Kidney (tissue), 14 donors: ENCODE data around the gene DUXB. TPM values are rescaled to one million over a fixed set of nuclear protein-coding genes. Genes with fewer than 3 reads are reported as not detected.

ENCODE experiments used
- DNase-seq, 5 donors: peaks; one replicate each; pipeline ENCODE4 v3.0.0-alpha.2; 2013 to 2020
- FAIRE-seq: peaks from 2 replicates; lab custom pipeline; 2012; peaks lifted over from hg19 to GRCh38; lab: Jason Lieb, UNC
- H3K27ac ChIP-seq, 2 donors: one replicate each; pipeline ENCODE4 v1.7.0; 2013; ENCODE audit warnings: low read depth in 2 of 2, low read length in 2 of 2, inconsistent platforms in 1 of 2
- H3K27me3 ChIP-seq: one replicate; pipeline ENCODE4 v1.7.1; 2013; ENCODE audit warnings: low read length, inconsistent platforms; ENCODE audit not compliant: control insufficient read depth, insufficient read depth
- H3K36me3 ChIP-seq, 3 donors: one replicate each; pipeline versions ENCODE4 v1.7.0 to v1.7.1; 2013; ENCODE audit warnings: low read length in 3 of 3, control low read depth in 1 of 3, inconsistent platforms in 1 of 3; ENCODE audit not compliant: insufficient read depth in 3 of 3, control insufficient read depth in 2 of 3
- H3K4me1 ChIP-seq, 3 donors: one replicate each; pipeline versions ENCODE4 v1.7.0 to v1.7.1; 2013; ENCODE audit warnings: low read length in 3 of 3, inconsistent platforms in 1 of 3, low read depth in 1 of 3; ENCODE audit not compliant: control insufficient read depth in 2 of 3, insufficient read depth in 2 of 3
- H3K4me3 ChIP-seq, 3 donors: one replicate each; pipeline versions ENCODE4 v1.7.0 to v1.8.1; 2013; ENCODE audit warnings: low read length in 3 of 3, control low read depth in 1 of 3, inconsistent platforms in 1 of 3
- H3K9ac ChIP-seq, 3 donors: one replicate each; pipeline versions ENCODE4 v1.7.0 to v1.7.1; 2013; ENCODE audit warnings: low read length in 3 of 3, control low read depth in 1 of 3, inconsistent platforms in 1 of 3
- H3K9me3 ChIP-seq, 3 donors: one replicate each; pipeline versions ENCODE4 v1.7.0 to v1.7.1; 2013; ENCODE audit warnings: low read length in 3 of 3, control low read depth in 1 of 3, inconsistent platforms in 1 of 3; ENCODE audit not compliant: control insufficient read depth in 2 of 3, insufficient read depth in 1 of 3
- intact Hi-C: fragments of 100-400 bp; cut with DNase I; formaldehyde crosslinking; loops from one replicate; pipeline ENCODE4 v1.11.1; 2022
- polyA plus RNA-seq: library from polyadenylated mRNA; stranded (reverse); fragments of 350-450 nt; fragmentation: Illumina TruSeq; extraction: RNeasy Lipid Tissue Mini Kit (QIAGEN cat#74804); gene quantifications from one replicate; pipeline ENCODE4 v1.2.3, GENCODE V29; 2014; ENCODE audit warnings: low read depth, low replicate concordance; ENCODE audit not compliant: insufficient read depth
- total RNA-seq: library from RNA; stranded (reverse); fragmentation: NEBNext Ultra II Directional; extraction: Animal tissue kit (Norgen Biotek cat#: 25700); gene quantifications from one replicate; pipeline ENCODE4 v1.2.1, GENCODE V29; 2021
- TF ChIP-seq, protein P1 (sequence below): IDR thresholded peaks from 3 replicates; pipeline ENCODE4 v1.5.1; 2012; ENCODE audit warnings: mild to moderate bottlenecking, moderate library complexity, borderline replicate concordance; ENCODE audit not compliant: insufficient read depth; ENCODE audit errors: extremely low read depth
- donor health status: control.
- donor health status: control.
- donor health status: control.
- donor health status: control.
- donor health status: control.
- donor health status: DM: yes; HTN: yes; CAD: no.
- donor health status: Normal renal cell carcinoma (clear cell type).

The DUXB gene
- total and polyA plus RNA-seq, 2 donors from 2014 or later, result not detected

- no peaks in the 10 kb centered on the region for H3K4me1 ChIP-seq
- TF ChIP-seq, protein P1, sequence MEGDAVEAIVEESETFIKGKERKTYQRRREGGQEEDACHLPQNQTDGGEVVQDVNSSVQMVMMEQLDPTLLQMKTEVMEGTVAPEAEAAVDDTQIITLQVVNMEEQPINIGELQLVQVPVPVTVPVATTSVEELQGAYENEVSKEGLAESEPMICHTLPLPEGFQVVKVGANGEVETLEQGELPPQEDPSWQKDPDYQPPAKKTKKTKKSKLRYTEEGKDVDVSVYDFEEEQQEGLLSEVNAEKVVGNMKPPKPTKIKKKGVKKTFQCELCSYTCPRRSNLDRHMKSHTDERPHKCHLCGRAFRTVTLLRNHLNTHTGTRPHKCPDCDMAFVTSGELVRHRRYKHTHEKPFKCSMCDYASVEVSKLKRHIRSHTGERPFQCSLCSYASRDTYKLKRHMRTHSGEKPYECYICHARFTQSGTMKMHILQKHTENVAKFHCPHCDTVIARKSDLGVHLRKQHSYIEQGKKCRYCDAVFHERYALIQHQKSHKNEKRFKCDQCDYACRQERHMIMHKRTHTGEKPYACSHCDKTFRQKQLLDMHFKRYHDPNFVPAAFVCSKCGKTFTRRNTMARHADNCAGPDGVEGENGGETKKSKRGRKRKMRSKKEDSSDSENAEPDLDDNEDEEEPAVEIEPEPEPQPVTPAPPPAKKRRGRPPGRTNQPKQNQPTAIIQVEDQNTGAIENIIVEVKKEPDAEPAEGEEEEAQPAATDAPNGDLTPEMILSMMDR, result no peak
- no peaks in the 10 kb centered on the region for H3K36me3 ChIP-seq
- H3K9ac ChIP-seq, result no peak overlapping the region
- intact Hi-C loops, result no loop called here
- H3K27me3 ChIP-seq, result no peaks in the 10 kb centered on the region
- no peak for DNase-seq
- H3K4me3 ChIP-seq, result no peak overlapping the region
- H3K27ac ChIP-seq, result no peak overlapping the region
- no peaks in the 10 kb centered on the region for H3K9me3 ChIP-seq
- FAIRE-seq, result no peak
These were observed 3.7 kb downstream of the DUXB start for GRCh38 chr16:75697571-75697970.

DNA sequence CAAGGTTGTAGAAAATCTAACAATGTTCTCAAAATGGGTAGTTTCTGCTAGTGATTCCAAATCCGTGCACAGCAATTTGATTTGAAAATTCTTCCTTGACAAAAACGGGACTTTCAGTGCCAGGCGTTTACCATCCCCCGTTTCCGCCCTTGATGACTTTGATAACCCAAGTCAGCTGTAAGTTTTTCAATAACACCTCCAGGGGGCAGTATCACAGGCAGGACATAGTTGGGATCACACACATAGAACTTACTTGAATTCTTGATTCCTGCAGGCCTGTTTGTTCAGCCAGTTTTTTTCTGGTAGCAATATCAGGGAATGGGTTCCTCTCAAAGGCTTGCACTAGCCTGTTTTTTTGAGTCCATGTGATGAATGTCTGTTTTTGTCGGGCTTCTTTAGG lies 5.6 kb downstream of the DUXB start:
- Histone ChIP-seq H3K9ac (no peak overlapping the region), H3K27me3 (no peaks in the 10 kb centered on the region), H3K4me1 (no peaks in the 10 kb centered on the region), H3K9me3 (no peaks in the 10 kb centered on the region), H3K27ac (no peak overlapping the region), H3K4me3 (no peak overlapping the region), H3K36me3 (no peaks in the 10 kb centered on the region)
- TF ChIP-seq, protein P1, result no peak
- DNase-seq (no peak), FAIRE-seq (no peak)
- intact Hi-C loops, result no loop called here

- no peaks in the 10 kb centered on the region for H3K4me1 ChIP-seq
- FAIRE-seq (no peak), DNase-seq (no peak)
- no peaks in the 10 kb centered on the region for H3K27me3 ChIP-seq
- TF ChIP-seq, protein P1, result no peak
- intact Hi-C loops, result no loop called here
- no peak overlapping the region for H3K27ac ChIP-seq
- no peaks in the 10 kb centered on the region for H3K36me3 ChIP-seq
- no peak overlapping the region for H3K9ac ChIP-seq
- H3K9me3 ChIP-seq, result no peaks in the 10 kb centered on the region
- no peak overlapping the region for H3K4me3 ChIP-seq
These were observed 13.9 kb downstream of the DUXB start for GRCh38 chr16:75687361-75687760.

DNA sequence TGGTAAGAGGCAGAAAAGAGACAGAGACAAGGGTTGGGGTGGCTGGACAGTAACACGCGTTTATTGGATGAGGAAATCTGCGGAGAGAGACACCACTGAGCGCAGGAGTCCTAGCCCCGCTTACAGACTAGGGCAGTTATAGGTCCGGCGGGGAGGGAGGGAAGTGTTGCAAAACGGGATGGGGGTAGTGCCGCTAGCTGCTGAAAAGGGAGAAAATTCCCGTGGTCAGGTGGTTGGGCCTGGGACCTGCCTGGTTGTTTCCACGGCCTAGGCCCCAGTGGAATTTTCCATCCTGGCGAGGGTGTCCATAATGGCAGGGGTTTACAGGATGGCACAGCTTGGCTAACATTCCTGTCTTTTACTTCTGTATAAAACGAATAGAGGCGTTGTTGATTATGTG lies 19.0 kb downstream of the DUXB start:
- TF ChIP-seq, protein P1, result no peak
- H3K27ac ChIP-seq, result no peak overlapping the region
- no peak overlapping the region for H3K9ac ChIP-seq
- FAIRE-seq (no peak), DNase-seq (no peak)
- no peaks in the 10 kb centered on the region for H3K9me3 ChIP-seq
- no peaks in the 10 kb centered on the region for H3K36me3 ChIP-seq
- H3K4me3 ChIP-seq, result no peak overlapping the region
- no peaks in the 10 kb centered on the region for H3K4me1 ChIP-seq
- intact Hi-C loops, result no loop called here
- no peaks in the 10 kb centered on the region for H3K27me3 ChIP-seq
